GM12878 (cell line): ENCODE data around the gene OR52E6. TPM values are rescaled to one million over a fixed set of nuclear protein-coding genes. Genes with fewer than 3 reads are reported as not detected.

Experiments
- BMI1 ChIP-seq: fragments of 450-650 bp; IDR thresholded peaks from 2 replicates; pipeline ENCODE4 v1.6.1; 2016; ENCODE audit warnings: mild to moderate bottlenecking, moderate library complexity, borderline replicate concordance
- ETV6 ChIP-seq, 2 experiments: fragments of 450-650 bp in 1 of 2; IDR thresholded peaks in 1 of 2; conservative IDR thresholded peaks in 1 of 2; 2 replicates each; pipeline ENCODE4 v1.6.1; 2014; ENCODE audit warnings: antibody characterized with exemption in 1 of 2, borderline replicate concordance in 1 of 2, low read depth in 1 of 2, mild to moderate bottlenecking in 1 of 2, moderate library complexity in 1 of 2
- MYC ChIP-seq: IDR thresholded peaks from 2 replicates; pipeline ENCODE4 v1.6.1; 2011; ENCODE audit warnings: mild to moderate bottlenecking, low read length, moderate library complexity, inconsistent platforms; ENCODE audit not compliant: insufficient read depth, insufficient replicate concordance, insufficient read length, severe bottlenecking
- POLR2AphosphoS2 ChIP-seq: IDR thresholded peaks from 2 replicates; pipeline ENCODE4 v1.6.1; 2011; ENCODE audit warnings: low read depth, mild to moderate bottlenecking, low read length, improper control_type of control experiment, moderate library complexity
- SMC3 ChIP-seq: IDR thresholded peaks from 2 replicates; pipeline ENCODE4 v1.6.1; 2011; ENCODE audit warnings: low read length, improper control_type of control experiment, borderline replicate concordance
- ZNF207 ChIP-seq: fragments of 450-650 bp; IDR thresholded peaks from 2 replicates; pipeline ENCODE4 v1.6.1; 2014; ENCODE audit warnings: antibody characterized with exemption, mild to moderate bottlenecking, borderline replicate concordance
- ZSCAN29 ChIP-seq: fragments of 450-650 bp; IDR thresholded peaks from 2 replicates; pipeline ENCODE4 v1.6.1; 2017; ENCODE audit warnings: mild to moderate bottlenecking, moderate library complexity
- polyA plus RNA-seq, 11 experiments: library from polyadenylated mRNA; depleted of rRNA in 4 of 11; unstranded in 6 of 11; stranded (reverse) in 5 of 11; fragments of >200 nt; fragmentation: Nextera tagmentation in 4 of 11; fragmentation: Illumina TruSeq in 1 of 11; extraction: Ambion mirVana in 4 of 11; extraction: Trizol in 1 of 11; gene quantifications; 1 replicate in 1 of 11; 2 replicates in 10 of 11; pipeline versions ENCODE4 v1.2.1 to v1.2.3, GENCODE V29; 2011 to 2016; ENCODE audit warnings: inconsistent platforms in 2 of 11, missing spikeins in 2 of 11, low read depth in 1 of 11
- total RNA-seq, 4 experiments: library from RNA; depleted of rRNA in 3 of 4; stranded (reverse); fragments of >200 nt in 3 of 4; fragmentation: Illumina TruSeq in 1 of 4; extraction: Trizol in 1 of 4; gene quantifications; 2 replicates each; pipeline versions ENCODE4 v1.2.1 to v1.2.3, GENCODE V29; 2013 to 2021
- TF ChIP-seq, protein P1 (sequence below): IDR thresholded peaks from 2 replicates; pipeline ENCODE4 v1.6.1; 2011; ENCODE audit warnings: low read depth, mild to moderate bottlenecking, low read length, moderate library complexity, borderline replicate concordance; ENCODE audit errors: extremely low read depth
- TF ChIP-seq, protein P2 (sequence below): IDR thresholded peaks from 2 replicates; pipeline ENCODE4 v1.6.1; 2011; ENCODE audit warnings: borderline replicate concordance, low read depth, mild to moderate bottlenecking, moderate library complexity, mixed read lengths, low read length; ENCODE audit not compliant: insufficient read depth; ENCODE audit errors: extremely low read length
- TF ChIP-seq, protein P3 (sequence below): fragments of 450-650 bp; IDR thresholded peaks from 2 replicates; pipeline ENCODE4 v1.6.1; 2017; ENCODE audit warnings: antibody characterized with exemption, mild to moderate bottlenecking, moderate library complexity
- TF ChIP-seq, protein P4 (sequence below): IDR thresholded peaks from 2 replicates; pipeline ENCODE4 v1.6.1; 2011; ENCODE audit warnings: mild to moderate bottlenecking, low read depth, low read length, moderate library complexity; ENCODE audit not compliant: insufficient replicate concordance

The OR52E6 gene
- total and polyA plus RNA-seq, 10 of the 15 experiments (the other 5 are each of a cell fraction or from before 2014, with no cell fraction given): not detected

DNA sequence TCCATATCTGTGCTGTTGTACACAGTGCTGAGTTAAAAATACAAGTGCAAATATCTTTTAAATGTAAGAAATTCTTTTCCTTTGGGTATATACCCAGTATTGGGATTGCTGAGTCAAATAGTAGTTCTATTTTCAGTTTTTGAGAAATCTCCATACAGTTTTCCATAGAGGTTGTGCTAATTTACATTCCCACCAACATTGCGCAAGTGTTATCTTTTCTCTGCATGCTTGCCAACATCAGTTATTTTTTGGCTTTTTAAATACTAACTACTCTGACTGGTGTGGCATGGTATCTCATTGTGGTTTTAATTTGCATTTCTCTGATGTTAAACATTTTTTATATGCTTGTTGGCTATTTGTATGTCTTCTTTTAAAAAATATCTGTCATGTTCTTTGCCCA lies 9.3 kb upstream of the OR52E6 start (continued):
- no peak for TF ChIP-seq ETV6 (conservative IDR thresholded peaks at IDR 0.05 in 1 of 2, IDR thresholded peaks at IDR 0.05 in 1 of 2; ENCODE audit: borderline replicate concordance in 1 of 2, low read depth in 1 of 2)
- no peak for TF ChIP-seq BMI1
- no peak for TF ChIP-seq SMC3
- no peak for TF ChIP-seq ZNF207
- TF ChIP-seq ZSCAN29: no peak
- TF ChIP-seq MYC: no peak
- TF ChIP-seq, protein P1, sequence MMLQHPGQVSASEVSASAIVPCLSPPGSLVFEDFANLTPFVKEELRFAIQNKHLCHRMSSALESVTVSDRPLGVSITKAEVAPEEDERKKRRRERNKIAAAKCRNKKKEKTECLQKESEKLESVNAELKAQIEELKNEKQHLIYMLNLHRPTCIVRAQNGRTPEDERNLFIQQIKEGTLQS: no peak
- TF ChIP-seq, protein P2, sequence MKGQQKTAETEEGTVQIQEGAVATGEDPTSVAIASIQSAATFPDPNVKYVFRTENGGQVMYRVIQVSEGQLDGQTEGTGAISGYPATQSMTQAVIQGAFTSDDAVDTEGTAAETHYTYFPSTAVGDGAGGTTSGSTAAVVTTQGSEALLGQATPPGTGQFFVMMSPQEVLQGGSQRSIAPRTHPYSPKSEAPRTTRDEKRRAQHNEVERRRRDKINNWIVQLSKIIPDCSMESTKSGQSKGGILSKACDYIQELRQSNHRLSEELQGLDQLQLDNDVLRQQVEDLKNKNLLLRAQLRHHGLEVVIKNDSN: no peak
- TF ChIP-seq, protein P3, sequence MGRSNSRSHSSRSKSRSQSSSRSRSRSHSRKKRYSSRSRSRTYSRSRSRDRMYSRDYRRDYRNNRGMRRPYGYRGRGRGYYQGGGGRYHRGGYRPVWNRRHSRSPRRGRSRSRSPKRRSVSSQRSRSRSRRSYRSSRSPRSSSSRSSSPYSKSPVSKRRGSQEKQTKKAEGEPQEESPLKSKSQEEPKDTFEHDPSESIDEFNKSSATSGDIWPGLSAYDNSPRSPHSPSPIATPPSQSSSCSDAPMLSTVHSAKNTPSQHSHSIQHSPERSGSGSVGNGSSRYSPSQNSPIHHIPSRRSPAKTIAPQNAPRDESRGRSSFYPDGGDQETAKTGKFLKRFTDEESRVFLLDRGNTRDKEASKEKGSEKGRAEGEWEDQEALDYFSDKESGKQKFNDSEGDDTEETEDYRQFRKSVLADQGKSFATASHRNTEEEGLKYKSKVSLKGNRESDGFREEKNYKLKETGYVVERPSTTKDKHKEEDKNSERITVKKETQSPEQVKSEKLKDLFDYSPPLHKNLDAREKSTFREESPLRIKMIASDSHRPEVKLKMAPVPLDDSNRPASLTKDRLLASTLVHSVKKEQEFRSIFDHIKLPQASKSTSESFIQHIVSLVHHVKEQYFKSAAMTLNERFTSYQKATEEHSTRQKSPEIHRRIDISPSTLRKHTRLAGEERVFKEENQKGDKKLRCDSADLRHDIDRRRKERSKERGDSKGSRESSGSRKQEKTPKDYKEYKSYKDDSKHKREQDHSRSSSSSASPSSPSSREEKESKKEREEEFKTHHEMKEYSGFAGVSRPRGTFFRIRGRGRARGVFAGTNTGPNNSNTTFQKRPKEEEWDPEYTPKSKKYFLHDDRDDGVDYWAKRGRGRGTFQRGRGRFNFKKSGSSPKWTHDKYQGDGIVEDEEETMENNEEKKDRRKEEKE: no peak
- TF ChIP-seq, protein P4, sequence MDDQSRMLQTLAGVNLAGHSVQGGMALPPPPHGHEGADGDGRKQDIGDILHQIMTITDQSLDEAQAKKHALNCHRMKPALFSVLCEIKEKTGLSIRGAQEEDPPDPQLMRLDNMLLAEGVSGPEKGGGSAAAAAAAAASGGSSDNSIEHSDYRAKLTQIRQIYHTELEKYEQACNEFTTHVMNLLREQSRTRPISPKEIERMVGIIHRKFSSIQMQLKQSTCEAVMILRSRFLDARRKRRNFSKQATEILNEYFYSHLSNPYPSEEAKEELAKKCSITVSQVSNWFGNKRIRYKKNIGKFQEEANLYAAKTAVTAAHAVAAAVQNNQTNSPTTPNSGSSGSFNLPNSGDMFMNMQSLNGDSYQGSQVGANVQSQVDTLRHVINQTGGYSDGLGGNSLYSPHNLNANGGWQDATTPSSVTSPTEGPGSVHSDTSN: no peak
- TF ChIP-seq POLR2AphosphoS2: no peak
